HUES6 (cell line): Measurements from ENCODE around the gene NELFA.
"Not testable (repeated sequence)": the region's sequence is repeated elsewhere in the genome, so short reads cannot be mapped to it uniquely, and the experiment has no call there.

Experiments used
- H3K27ac ChIP-seq: 2 replicates; pipeline ENCODE4 v1.7.0; 2013; ENCODE audit warnings: low read depth, mild to moderate bottlenecking, low read length, inconsistent platforms
- H3K27me3 ChIP-seq: 2 replicates; pipeline ENCODE4 v1.6.1; 2013; ENCODE audit warnings: low read length; ENCODE audit not compliant: control insufficient read depth, insufficient read depth
- H3K36me3 ChIP-seq: 2 replicates; pipeline ENCODE4 v1.6.1; 2013; ENCODE audit warnings: low read length; ENCODE audit not compliant: control insufficient read depth, insufficient read depth
- H3K4me1 ChIP-seq: 2 replicates; pipeline ENCODE4 v1.6.1; 2013; ENCODE audit warnings: low read length; ENCODE audit not compliant: control insufficient read depth, insufficient read depth
- H3K4me3 ChIP-seq: 2 replicates; pipeline ENCODE4 v1.5.1; 2013; ENCODE audit warnings: low read depth, low read length
- H3K9ac ChIP-seq: one replicate; pipeline ENCODE4 v1.6.1; 2013; ENCODE audit warnings: mild to moderate bottlenecking, low read length
- H3K9me3 ChIP-seq: 2 replicates; pipeline ENCODE4 v1.6.1; 2013; ENCODE audit warnings: low read depth, low read length; ENCODE audit not compliant: control insufficient read depth, insufficient read depth

Gene NELFA

GRCh38 chr4:2007804-2008670 is 737 bp downstream of the NELFA start:
- peak overlapping the region; percentile 100 for H3K4me3 ChIP-seq
- no peaks in the 10 kb centered on the region for H3K27me3 ChIP-seq
- no peaks in the 10 kb centered on the region for H3K9me3 ChIP-seq
- H3K9ac ChIP-seq: peak overlapping the region; percentile 95
- peaks cover 9% of the 10 kb centered on the region for H3K36me3 ChIP-seq
- peaks cover 5% of the 10 kb centered on the region; the same call in 1 of the 2 replicates for H3K4me1 ChIP-seq
- H3K27ac ChIP-seq: no peak overlapping the region

DNA sequence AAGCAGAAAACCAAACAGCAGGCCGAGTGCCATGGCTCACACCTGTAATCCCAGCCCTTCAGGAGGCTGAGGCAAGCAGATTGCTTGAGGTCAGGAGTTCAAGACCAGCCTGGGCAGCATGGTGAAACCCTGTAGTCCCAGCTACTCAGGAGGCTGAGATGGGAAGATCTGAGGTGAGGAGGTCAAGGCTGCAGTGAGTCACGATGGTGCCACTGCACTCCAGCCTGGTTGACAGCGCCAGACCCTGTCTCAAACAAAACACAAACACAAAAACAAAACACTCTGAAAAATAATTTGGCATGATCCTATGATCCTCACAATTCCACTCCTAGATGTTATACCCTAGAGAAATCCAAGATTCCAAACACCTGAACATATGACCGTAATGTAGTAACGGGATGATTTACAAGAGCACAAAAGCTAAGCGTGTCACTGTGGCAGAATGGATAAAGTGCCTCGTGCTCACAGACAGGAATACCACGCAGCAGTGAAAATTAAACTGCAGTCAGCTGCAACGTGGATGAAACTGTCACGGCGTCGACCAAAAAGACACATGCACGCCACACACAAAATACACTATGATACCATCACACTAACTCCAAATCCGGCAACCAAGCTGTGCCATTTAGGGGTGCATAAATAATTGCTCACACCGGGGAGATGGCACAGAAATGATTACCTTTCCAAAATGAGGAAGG is 1.7 kb downstream of the NELFA start:
- H3K27me3 ChIP-seq: no peaks in the 10 kb centered on the region
- peaks cover 5% of the 10 kb centered on the region; the same call in 1 of the 2 replicates for H3K4me1 ChIP-seq
- no peaks in the 10 kb centered on the region for H3K9me3 ChIP-seq
- peaks cover 9% of the 10 kb centered on the region for H3K36me3 ChIP-seq
- H3K27ac ChIP-seq: no peak overlapping the region
- no peak overlapping the region for H3K9ac ChIP-seq
- peak overlapping the region; percentile 100 for H3K4me3 ChIP-seq

GRCh38 chr4:2006367-2006766 is 2.4 kb downstream of the NELFA start:
- Histone ChIP-seq H3K27me3 (no peaks in the 10 kb centered on the region), H3K4me1 (peaks cover 5% of the 10 kb centered on the region; the same call in 1 of the 2 replicates), H3K9ac (no peak overlapping the region), H3K4me3 (no peak overlapping the region), H3K9me3 (no peaks in the 10 kb centered on the region), H3K36me3 (peaks cover 9% of the 10 kb centered on the region), H3K27ac (no peak overlapping the region)

DNA sequence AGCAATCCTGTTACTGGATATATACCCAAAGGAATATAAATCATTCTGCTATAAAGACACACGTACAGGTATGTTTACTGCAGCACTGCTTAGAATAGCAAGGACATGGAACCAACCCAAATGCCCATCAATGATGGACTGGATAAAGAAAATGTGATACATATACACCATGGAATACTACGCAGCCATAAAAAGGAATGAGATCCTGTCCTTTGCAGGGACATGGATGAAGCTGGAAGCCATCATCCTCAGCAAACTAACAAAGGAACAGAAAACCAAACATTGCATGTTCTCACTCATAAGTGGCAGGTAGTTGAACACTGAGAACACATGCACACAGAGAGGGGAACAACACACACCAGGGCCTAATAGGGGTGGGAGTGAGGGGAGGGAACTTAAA is 5.4 kb downstream of the NELFA start:
- H3K36me3 ChIP-seq, H3K9ac ChIP-seq, H3K27me3 ChIP-seq, H3K9me3 ChIP-seq, H3K4me3 ChIP-seq, H3K4me1 ChIP-seq, H3K27ac ChIP-seq: not testable (repeated sequence)

- not testable (repeated sequence) for H3K27ac ChIP-seq, H3K9me3 ChIP-seq, H3K9ac ChIP-seq, H3K4me3 ChIP-seq, H3K4me1 ChIP-seq, H3K27me3 ChIP-seq
- peaks cover 11% of the 10 kb centered on the region; the same call in 1 of the 2 replicates for H3K36me3 ChIP-seq
Observed at GRCh38 chr4:1999308-1999707, 9.5 kb downstream of the NELFA start.

DNA sequence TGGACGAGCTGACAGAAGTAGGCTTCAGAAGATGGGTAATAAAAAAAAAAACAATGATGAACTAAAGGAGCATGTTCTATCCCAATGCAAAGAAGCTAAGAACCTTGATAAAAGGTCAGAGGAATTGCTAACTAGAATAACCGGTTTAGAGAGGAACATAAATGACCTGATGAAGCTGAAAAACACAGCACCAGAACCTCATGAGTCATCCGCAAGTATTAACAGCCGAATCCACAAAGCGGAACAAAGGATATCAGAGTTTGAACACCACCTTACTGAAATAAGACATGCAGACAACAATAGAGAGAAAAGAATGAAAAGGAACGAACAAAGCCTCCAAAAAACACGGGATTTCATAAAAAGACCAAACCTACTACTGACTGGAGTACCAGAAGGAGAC is 10.5 kb downstream of the NELFA start:
- Histone ChIP-seq H3K4me3 (no peak overlapping the region), H3K27ac (no peak overlapping the region), H3K9ac (no peak overlapping the region), H3K27me3 (no peaks in the 10 kb centered on the region), H3K9me3 (peaks cover 3% of the 10 kb centered on the region; the same call in 1 of the 2 replicates), H3K36me3 (peaks cover 8% of the 10 kb centered on the region; the same call in 1 of the 2 replicates), H3K4me1 (no peaks in the 10 kb centered on the region)

GRCh38 chr4:1997712-1998111 is 11.1 kb downstream of the NELFA start:
- Histone ChIP-seq H3K36me3 (peaks cover 6% of the 10 kb centered on the region; the same call in 1 of the 2 replicates), H3K27me3 (no peaks in the 10 kb centered on the region), H3K4me3 (no peak overlapping the region), H3K4me1 (no peaks in the 10 kb centered on the region), H3K9me3 (peaks cover 3% of the 10 kb centered on the region; the same call in 1 of the 2 replicates), H3K9ac (no peak overlapping the region), H3K27ac (no peak overlapping the region)

DNA sequence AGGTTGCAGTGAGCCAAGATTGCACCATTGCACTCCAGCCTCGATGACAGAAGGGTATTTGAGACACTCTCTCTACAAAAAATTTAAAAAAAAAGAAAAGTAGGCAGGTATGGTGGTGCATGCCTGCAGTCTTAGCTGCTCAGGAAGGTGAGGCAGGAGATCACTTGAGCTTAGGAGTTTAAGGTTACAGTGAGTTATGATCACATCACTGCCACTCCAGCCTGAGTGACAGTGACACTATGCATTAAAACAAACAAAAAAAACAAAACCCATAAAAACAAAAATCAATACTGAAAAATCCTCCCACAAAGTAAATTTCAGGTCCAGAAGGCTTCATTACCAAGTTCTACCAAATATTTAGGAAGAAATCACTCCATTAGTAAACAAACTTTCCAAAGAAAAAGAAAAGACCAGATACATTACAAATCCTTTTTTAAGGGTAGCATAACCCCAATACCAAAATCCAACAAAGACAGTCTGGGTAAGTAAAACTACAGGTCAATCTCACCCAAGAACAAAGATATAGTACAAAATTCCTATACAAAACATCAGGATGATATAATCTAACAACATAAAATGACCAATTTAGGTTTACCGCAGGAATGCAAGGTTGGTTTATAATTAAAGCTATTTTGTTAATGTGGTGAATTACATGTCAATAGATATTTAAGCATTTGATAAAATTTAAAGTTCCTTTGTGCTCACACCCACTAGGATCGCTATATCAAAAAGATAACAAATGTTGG is 11.7 kb downstream of the NELFA start:
- H3K4me3 ChIP-seq: no peak overlapping the region
- no peak overlapping the region for H3K27ac ChIP-seq
- no peak overlapping the region for H3K9ac ChIP-seq
- H3K9me3 ChIP-seq: peaks cover 3% of the 10 kb centered on the region; the same call in 1 of the 2 replicates
- H3K27me3 ChIP-seq: no peaks in the 10 kb centered on the region
- peaks cover 6% of the 10 kb centered on the region; the same call in 1 of the 2 replicates for H3K36me3 ChIP-seq
- peaks cover 3% of the 10 kb centered on the region; the same call in 1 of the 2 replicates for H3K4me1 ChIP-seq

- H3K9ac ChIP-seq: no peak overlapping the region
- H3K9me3 ChIP-seq: peaks cover 3% of the 10 kb centered on the region; the same call in 1 of the 2 replicates
- H3K27me3 ChIP-seq: no peaks in the 10 kb centered on the region
- peaks cover 20% of the 10 kb centered on the region for H3K36me3 ChIP-seq
- no peak overlapping the region for H3K27ac ChIP-seq
- H3K4me3 ChIP-seq: no peak overlapping the region
- peaks cover 3% of the 10 kb centered on the region; the same call in 1 of the 2 replicates for H3K4me1 ChIP-seq
Observed at GRCh38 chr4:1994938-1995337, 13.8 kb downstream of the NELFA start.

DNA sequence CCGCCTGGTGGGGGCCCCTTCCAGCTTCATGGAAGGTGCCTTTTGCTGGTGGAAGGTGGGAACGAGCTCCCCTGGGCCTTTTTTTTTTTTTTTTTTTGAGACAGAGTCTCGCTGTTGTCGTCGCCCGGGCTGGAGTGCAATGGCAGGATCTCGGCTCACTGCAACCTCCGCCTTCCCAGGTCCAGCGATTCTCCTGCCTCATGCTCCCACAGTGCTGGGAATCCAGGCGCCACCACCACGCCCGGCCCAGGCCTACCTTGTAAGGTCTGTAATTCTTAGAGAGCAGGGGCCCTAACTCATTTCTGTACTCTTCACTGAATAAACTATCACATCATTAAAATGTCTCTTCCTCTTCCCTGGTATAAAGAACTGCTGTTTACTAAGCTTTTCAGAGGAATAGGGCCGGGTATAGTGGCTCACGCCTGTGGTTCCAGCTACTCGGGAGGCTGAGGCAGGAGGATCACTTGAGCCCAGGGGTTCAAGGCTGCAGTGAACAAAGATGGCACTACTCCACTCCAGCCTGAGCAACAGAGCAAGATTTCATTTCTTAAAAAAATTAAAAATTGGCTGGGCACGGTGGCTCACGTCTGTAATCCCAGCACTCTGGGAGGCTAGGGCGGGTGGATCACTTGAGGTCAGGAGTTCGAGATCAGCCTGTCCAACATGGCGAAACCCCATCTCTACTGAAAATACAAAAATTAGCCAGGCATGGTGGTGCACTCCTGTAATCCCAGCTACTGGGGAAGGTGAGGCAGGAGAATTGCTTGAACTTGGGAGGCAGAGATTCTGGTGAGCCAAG is 14.9 kb downstream of the NELFA start:
- not testable (repeated sequence) for H3K27me3 ChIP-seq, H3K27ac ChIP-seq, H3K9me3 ChIP-seq, H3K4me3 ChIP-seq, H3K9ac ChIP-seq, H3K4me1 ChIP-seq
- peaks cover 30% of the 10 kb centered on the region for H3K36me3 ChIP-seq
